Measurements from ENCODE around the gene MACF1.
A peak's percentile ranks its signal among the peaks of the same experiment; 100 is the strongest.

Gene MACF1

GRCh38 chr1:39258925-39259244 is 54.4 kb downstream of the MACF1 start:
- FAIRE-seq = no peak
- no peak for DNase-seq (ENCODE audit: insufficient read length, low spot score)

GRCh38 chr1:39261712-39262221 is 57.3 kb downstream of the MACF1 start:
- FAIRE-seq (peak; percentile 86), DNase-seq (ENCODE audit: insufficient read length, low spot score) (no peak)

- DNase-seq (ENCODE audit: insufficient read length, low spot score) (no peak), FAIRE-seq (peak; percentile 66)
Observed at GRCh38 chr1:39262802-39263201, 58.3 kb downstream of the MACF1 start.

GRCh38 chr1:39266269-39266668 is 61.8 kb downstream of the MACF1 start:
- no peak for DNase-seq (ENCODE audit: insufficient read length, low spot score)
- peak; percentile 82 for FAIRE-seq

GRCh38 chr1:39266792-39267191 is 62.3 kb downstream of the MACF1 start:
- no peak for DNase-seq (ENCODE audit: insufficient read length, low spot score)
- peak; percentile 39 for FAIRE-seq

- peak; percentile 25 for DNase-seq (ENCODE audit: insufficient read length, low spot score)
- FAIRE-seq = peak; percentile 69
Observed at GRCh38 chr1:39268112-39268581, 63.7 kb downstream of the MACF1 start.

GRCh38 chr1:39268906-39269305 is 64.4 kb downstream of the MACF1 start:
- DNase-seq (ENCODE audit: insufficient read length, low spot score) = no peak
- peak; percentile 23 for FAIRE-seq

- FAIRE-seq (no peak), DNase-seq (ENCODE audit: insufficient read length, low spot score) (no peak)
Observed at GRCh38 chr1:39269349-39269748, 64.9 kb downstream of the MACF1 start.

- DNase-seq (ENCODE audit: insufficient read length, low spot score) (peak; percentile 37), FAIRE-seq (peak; percentile 98)
Observed at GRCh38 chr1:39269791-39270342, 65.4 kb downstream of the MACF1 start.

- DNase-seq (ENCODE audit: insufficient read length, low spot score) (no peak), FAIRE-seq (peak; percentile 4)
Observed at GRCh38 chr1:39270368-39270767, 65.9 kb downstream of the MACF1 start.

GRCh38 chr1:39272027-39272797 is 67.7 kb downstream of the MACF1 start:
- DNase-seq (ENCODE audit: insufficient read length, low spot score) (peak; percentile 24), FAIRE-seq (peak; percentile 97)

- DNase-seq (ENCODE audit: insufficient read length, low spot score) = no peak
- no peak for FAIRE-seq
Observed at GRCh38 chr1:39272798-39273469, 68.4 kb downstream of the MACF1 start.

GRCh38 chr1:39275836-39276507 is 71.5 kb downstream of the MACF1 start:
- FAIRE-seq (peak; percentile 51), DNase-seq (ENCODE audit: insufficient read length, low spot score) (no peak)

GRCh38 chr1:39277879-39278278 is 73.4 kb downstream of the MACF1 start:
- FAIRE-seq = no peak
- DNase-seq (ENCODE audit: insufficient read length, low spot score) = no peak

- no peak for FAIRE-seq
Observed at GRCh38 chr1:39282537-39283216, 78.2 kb downstream of the MACF1 start.

GRCh38 chr1:39283858-39284257 is 79.4 kb downstream of the MACF1 start:
- no peak for DNase-seq (ENCODE audit: insufficient read length, low spot score)
- no peak for FAIRE-seq

More at GRCh38 chr1:39282537-39283216, 78.2 kb downstream of the MACF1 start:
- no peak for DNase-seq (ENCODE audit: insufficient read length, low spot score)

- no peak for DNase-seq (ENCODE audit: insufficient read length, low spot score)
Observed at GRCh38 chr1:39287541-39287940, 83.0 kb downstream of the MACF1 start.

GRCh38 chr1:39288735-39289465 is 84.4 kb downstream of the MACF1 start:
- no peak for FAIRE-seq
- no peak for DNase-seq (ENCODE audit: insufficient read length, low spot score)

More at GRCh38 chr1:39287541-39287940, 83.0 kb downstream of the MACF1 start:
- no peak for FAIRE-seq

- DNase-seq (ENCODE audit: insufficient read length, low spot score) (no peak), FAIRE-seq (no peak)
Observed at GRCh38 chr1:39292401-39292800, 87.9 kb downstream of the MACF1 start.

Measured in GM19239 (cell line).